ENCODE measurements around the gene NHS. TPM values are rescaled to one million over a fixed set of nuclear protein-coding genes. Genes with fewer than 3 reads are reported as not detected.

Gene NHS
- total and polyA plus RNA-seq, 2 of the 4 experiments (the other 2 are of a cell fraction) = 0.36 to 0.90 TPM

- CTCF ChIA-PET = no interaction called here
- no peak overlapping the region for H2BK120ac ChIP-seq (ENCODE audit: low read depth, low read length)
- H3K4me2 ChIP-seq (ENCODE audit: low read depth, low read length) = no peak overlapping the region
- WGBS, 2 experiments (ENCODE audit: extremely low coverage in 2 of 2, insufficient read length in 1 of 2) = no CpG with 5 or more reads among the region's 1 CpG
- H3K18ac ChIP-seq (ENCODE audit: low read depth, low read length) = no peak overlapping the region
- no TSS peak for BruUV-seq (replicated peaks)
- H3K14ac ChIP-seq (replicated peaks; ENCODE audit: low read depth, low read length) = no peak overlapping the region
- H3K23ac ChIP-seq (ENCODE audit: low read depth, low read length) = no peak overlapping the region
- H2BK15ac ChIP-seq (ENCODE audit: low read depth, low read length) = no peak overlapping the region
- H2AFZ ChIP-seq (replicated peaks; ENCODE audit: low read length, poor library complexity) = no peak overlapping the region
- DNase-seq (no peak), ATAC-seq (ENCODE audit: low read depth) (no peak)
- H2AK5ac ChIP-seq (ENCODE audit: low read depth, low read length) = no peak overlapping the region
- no peak overlapping the region for H3K27ac ChIP-seq (ENCODE audit: insufficient read depth, low read length)
- no peak overlapping the region for H4K5ac ChIP-seq (ENCODE audit: low read depth, low read length)
- H4K8ac ChIP-seq (ENCODE audit: low read depth in 2 of 2, low read length in 2 of 2) = no peak overlapping the region
- dilution Hi-C loops (cut with HindIII; ENCODE audit: low sequenced_read_pairs, unreplicated experiment) = no loop called here
- intact Hi-C loops (cut with micrococcal nuclease) = no loop called here
- no peaks in the 10 kb centered on the region for H3K4me1 ChIP-seq (ENCODE audit: control insufficient read depth, insufficient read depth, low read length)
- in situ Hi-C loops (cut with MboI; ENCODE audit: low sequenced_read_pairs) = no loop called here
- no peaks in the 10 kb centered on the region for H3K9me3 ChIP-seq (ENCODE audit: control insufficient read depth, insufficient read depth, low read length)
- no peak overlapping the region for H2AK9ac ChIP-seq (replicated peaks; ENCODE audit: low read depth, low read length, poor library complexity)
- no peaks in the 10 kb centered on the region for H4K20me1 ChIP-seq (ENCODE audit: insufficient read depth, low read length)
- no peaks in the 10 kb centered on the region for H3K27me3 ChIP-seq (ENCODE audit: control insufficient read depth, insufficient read depth, low read length)
- no peaks in the 10 kb centered on the region for H3K9me1 ChIP-seq (ENCODE audit: insufficient read depth, low read length)
- H3K9ac ChIP-seq (ENCODE audit: low read depth, low read length) = no peak overlapping the region
- H3K4me3 ChIP-seq (ENCODE audit: insufficient read depth, low read depth, low read length) = no peak overlapping the region
- no peaks in the 10 kb centered on the region for H3K36me3 ChIP-seq (ENCODE audit: control insufficient read depth, insufficient read depth, low read length)
- H2BK20ac ChIP-seq (ENCODE audit: low read depth, low read length) = no peak overlapping the region
- H4K91ac ChIP-seq (ENCODE audit: insufficient read depth, low read depth, low read length) = no peak overlapping the region
- TF ChIP-seq MAFK (IDR thresholded peaks at IDR 0.05; ENCODE audit: low read depth, low read length) = no peak
- no peak for TF ChIP-seq RCOR1 (IDR thresholded peaks at IDR 0.05; ENCODE audit: insufficient replicate concordance, low read length)
- TF ChIP-seq USF2 (IDR thresholded peaks at IDR 0.05; ENCODE audit: low read depth, low read length) = no peak
- POLR2A ChIA-PET (ENCODE audit: unreplicated experiment) = no interaction called here
- no peak overlapping the region for H3K56ac ChIP-seq (ENCODE audit: extremely low read depth, insufficient read depth, low read length)
- H3K4ac ChIP-seq (ENCODE audit: low read depth, low read length) = no peak overlapping the region
- no peaks in the 10 kb centered on the region for H3K79me1 ChIP-seq (ENCODE audit: low read depth in 1 of 2, low read length in 2 of 2)
- H2BK5ac ChIP-seq (ENCODE audit: low read depth, low read length, poor library complexity, severe bottlenecking) = no peak overlapping the region
Measured at GRCh38 chrX:17700976-17701375, 326.0 kb downstream of the NHS start.
